Neural cell (in vitro differentiated cells): ENCODE results near the gene GOLGA8B. TPM values are rescaled to one million over a fixed set of nuclear protein-coding genes. Genes with fewer than 3 reads are reported as not detected.

Experiments used
- H2AFZ ChIP-seq: fragments of 200-600, 300-800 bp; sonication (generic), shearing (Covaris generic); 2 replicates; pipeline ENCODE4 v1.6.0; 2014; ENCODE audit warnings: low read depth, mild to moderate bottlenecking, antibody characterized with exemption, low read length, moderate library complexity
- H3F3A ChIP-seq: fragments of 200-600 bp; shearing (Covaris generic); 2 replicates; pipeline ENCODE4 v1.6.1; 2016; ENCODE audit warnings: mild to moderate bottlenecking, moderate library complexity, mixed read lengths, antibody characterized with exemption, low read length; ENCODE audit not compliant: insufficient read depth, poor library complexity, severe bottlenecking
- H3K27ac ChIP-seq: fragments of 200-600, 300-800 bp; sonication (generic), shearing (Covaris generic); 2 replicates; pipeline ENCODE4 v1.5.1; 2014; ENCODE audit warnings: mild to moderate bottlenecking, low read length, moderate library complexity
- H3K27me3 ChIP-seq: fragments of 300-800, 200-600 bp; sonication (generic), shearing (Covaris generic); 2 replicates; pipeline ENCODE4 v1.6.0; 2014; ENCODE audit warnings: mild to moderate bottlenecking, low read depth, low read length, moderate library complexity; ENCODE audit not compliant: insufficient read depth
- H3K36me3 ChIP-seq: fragments of 300-800, 200-600 bp; sonication (generic), shearing (Covaris generic); 2 replicates; pipeline ENCODE4 v1.5.1; 2014; ENCODE audit warnings: mild to moderate bottlenecking, antibody characterized with exemption, low read length, moderate library complexity; ENCODE audit not compliant: insufficient read depth
- H3K4me2 ChIP-seq: fragments of 300-800, 200-600 bp; sonication (generic), shearing (Covaris generic); 2 replicates; pipeline ENCODE4 v1.6.0; 2014; ENCODE audit warnings: mild to moderate bottlenecking, low read length
- H3K4me3 ChIP-seq: fragments of 300-800, 200-600 bp; sonication (generic), shearing (Covaris generic); 2 replicates; pipeline ENCODE4 v1.5.1; 2014; ENCODE audit warnings: mild to moderate bottlenecking, low read length, moderate library complexity
- H3K79me2 ChIP-seq: fragments of 200-600 bp; shearing (Covaris generic); replicated peaks from 2 replicates; pipeline ENCODE4 v1.6.0; 2014; ENCODE audit warnings: mild to moderate bottlenecking, low read length, moderate library complexity; ENCODE audit not compliant: insufficient read depth
- H3K9ac ChIP-seq: fragments of 300-800, 200-600 bp; sonication (generic), shearing (Covaris generic); 2 replicates; pipeline ENCODE4 v1.6.1; 2016; ENCODE audit warnings: mild to moderate bottlenecking, low read length, mixed read lengths
- H3K9me2 ChIP-seq: fragments of 200-600 bp; shearing (Covaris generic); 2 replicates; pipeline ENCODE4 v1.6.1; 2016; ENCODE audit warnings: mild to moderate bottlenecking, low read length, mixed read lengths; ENCODE audit not compliant: insufficient read depth
- H3K9me3 ChIP-seq: fragments of 200-600, 300-800 bp; sonication (generic), shearing (Covaris generic); 2 replicates; pipeline ENCODE4 v1.6.1; 2016; ENCODE audit warnings: mild to moderate bottlenecking, mixed run types, low read length, moderate library complexity, mixed read lengths
- H4K20me1 ChIP-seq: fragments of 200-600 bp; shearing (Covaris generic); 2 replicates; pipeline ENCODE4 v1.6.1; 2016; ENCODE audit warnings: mild to moderate bottlenecking, mixed run types; ENCODE audit not compliant: insufficient read depth
- CTCF ChIP-seq: fragments of 450-650 bp; IDR thresholded peaks from 2 replicates; pipeline ENCODE4 v1.5.1; 2014; ENCODE audit warnings: antibody characterized with exemption, mild to moderate bottlenecking, moderate library complexity; ENCODE audit not compliant: poor library complexity, severe bottlenecking
- EP300 ChIP-seq: fragments of 450-650 bp; conservative IDR thresholded peaks from 2 replicates; pipeline ENCODE4 v1.6.1; 2014; ENCODE audit warnings: antibody characterized with exemption, mild to moderate bottlenecking, moderate library complexity; ENCODE audit not compliant: poor library complexity, severe bottlenecking
- EZH2 ChIP-seq: fragments of 200-600, 300-800 bp; shearing (Covaris generic), sonication (generic); IDR thresholded peaks from 2 replicates; pipeline ENCODE4 v1.6.1; 2014; ENCODE audit warnings: antibody characterized with exemption, low read length, borderline replicate concordance, mild to moderate bottlenecking; ENCODE audit not compliant: insufficient read depth, poor library complexity, severe bottlenecking
- MXI1 ChIP-seq: fragments of 450-650 bp; conservative IDR thresholded peaks from 2 replicates; pipeline ENCODE4 v1.6.1; 2014; ENCODE audit warnings: antibody characterized with exemption, mild to moderate bottlenecking; ENCODE audit not compliant: poor library complexity, severe bottlenecking
- POLR2AphosphoS5 ChIP-seq: IDR thresholded peaks from 2 replicates; pipeline ENCODE4 v1.6.1; 2012
- RAD21 ChIP-seq: fragments of 450-650 bp; conservative IDR thresholded peaks from 2 replicates; pipeline ENCODE4 v1.6.1; 2014; ENCODE audit warnings: antibody characterized with exemption, mild to moderate bottlenecking, moderate library complexity
- SMC3 ChIP-seq: fragments of 450-650 bp; conservative IDR thresholded peaks from 2 replicates; pipeline ENCODE4 v1.6.1; 2014; ENCODE audit warnings: antibody characterized with exemption, mild to moderate bottlenecking, moderate library complexity; ENCODE audit not compliant: poor library complexity
- TAF1 ChIP-seq: IDR thresholded peaks from 2 replicates; pipeline ENCODE4 v1.6.1; 2012; ENCODE audit warnings: low read depth
- polyA plus RNA-seq: library from polyadenylated mRNA; depleted of rRNA; stranded (reverse); fragments of >200 nt; gene quantifications from 2 replicates; pipeline ENCODE4 v1.2.3, GENCODE V29; 2014
- TF ChIP-seq, protein P1 (sequence below): IDR thresholded peaks from 2 replicates; pipeline ENCODE4 v1.6.1; 2012; ENCODE audit warnings: borderline replicate concordance

The GOLGA8B gene
- polyA plus RNA-seq, 1 donor from 2014 or later, result 462 TPM

GRCh38 chr15:34628577-34629152 lies 45.2 kb upstream of the GOLGA8B start:
- Histone ChIP-seq H3K9ac (no peak overlapping the region), H3K27me3 (no peaks in the 10 kb centered on the region), H3K27ac (no peak overlapping the region), H3K4me3 (no peak overlapping the region), H3F3A (no peaks in the 10 kb centered on the region), H2AFZ (no peak overlapping the region), H3K36me3 (no peaks in the 10 kb centered on the region), H3K79me2 (no peaks in the 10 kb centered on the region), H3K9me3 (no peaks in the 10 kb centered on the region), H3K9me2 (no peaks in the 10 kb centered on the region), H4K20me1 (no peaks in the 10 kb centered on the region), H3K4me2 (no peak overlapping the region)
- no peak for TF ChIP-seq SMC3

- Histone ChIP-seq H3K27me3 (no peaks in the 10 kb centered on the region), H3K79me2 (no peaks in the 10 kb centered on the region), H4K20me1 (no peaks in the 10 kb centered on the region), H3K9me2 (no peaks in the 10 kb centered on the region), H3K4me2 (no peak overlapping the region), H3F3A (no peaks in the 10 kb centered on the region), H3K27ac (no peak overlapping the region), H3K4me3 (no peak overlapping the region), H2AFZ (no peak overlapping the region), H3K9ac (no peak overlapping the region), H3K36me3 (no peaks in the 10 kb centered on the region), H3K9me3 (no peaks in the 10 kb centered on the region)
- TF ChIP-seq EP300 (no peak), TAF1 (no peak), POLR2AphosphoS5 (no peak), CTCF (no peak), MXI1 (no peak), EZH2 (no peak), RAD21 (no peak), SMC3 (no peak)
- TF ChIP-seq, protein P1, sequence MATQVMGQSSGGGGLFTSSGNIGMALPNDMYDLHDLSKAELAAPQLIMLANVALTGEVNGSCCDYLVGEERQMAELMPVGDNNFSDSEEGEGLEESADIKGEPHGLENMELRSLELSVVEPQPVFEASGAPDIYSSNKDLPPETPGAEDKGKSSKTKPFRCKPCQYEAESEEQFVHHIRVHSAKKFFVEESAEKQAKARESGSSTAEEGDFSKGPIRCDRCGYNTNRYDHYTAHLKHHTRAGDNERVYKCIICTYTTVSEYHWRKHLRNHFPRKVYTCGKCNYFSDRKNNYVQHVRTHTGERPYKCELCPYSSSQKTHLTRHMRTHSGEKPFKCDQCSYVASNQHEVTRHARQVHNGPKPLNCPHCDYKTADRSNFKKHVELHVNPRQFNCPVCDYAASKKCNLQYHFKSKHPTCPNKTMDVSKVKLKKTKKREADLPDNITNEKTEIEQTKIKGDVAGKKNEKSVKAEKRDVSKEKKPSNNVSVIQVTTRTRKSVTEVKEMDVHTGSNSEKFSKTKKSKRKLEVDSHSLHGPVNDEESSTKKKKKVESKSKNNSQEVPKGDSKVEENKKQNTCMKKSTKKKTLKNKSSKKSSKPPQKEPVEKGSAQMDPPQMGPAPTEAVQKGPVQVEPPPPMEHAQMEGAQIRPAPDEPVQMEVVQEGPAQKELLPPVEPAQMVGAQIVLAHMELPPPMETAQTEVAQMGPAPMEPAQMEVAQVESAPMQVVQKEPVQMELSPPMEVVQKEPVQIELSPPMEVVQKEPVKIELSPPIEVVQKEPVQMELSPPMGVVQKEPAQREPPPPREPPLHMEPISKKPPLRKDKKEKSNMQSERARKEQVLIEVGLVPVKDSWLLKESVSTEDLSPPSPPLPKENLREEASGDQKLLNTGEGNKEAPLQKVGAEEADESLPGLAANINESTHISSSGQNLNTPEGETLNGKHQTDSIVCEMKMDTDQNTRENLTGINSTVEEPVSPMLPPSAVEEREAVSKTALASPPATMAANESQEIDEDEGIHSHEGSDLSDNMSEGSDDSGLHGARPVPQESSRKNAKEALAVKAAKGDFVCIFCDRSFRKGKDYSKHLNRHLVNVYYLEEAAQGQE, result no peak
These were observed 41.6 kb upstream of the GOLGA8B start for GRCh38 chr15:34625007-34625406.

DNA sequence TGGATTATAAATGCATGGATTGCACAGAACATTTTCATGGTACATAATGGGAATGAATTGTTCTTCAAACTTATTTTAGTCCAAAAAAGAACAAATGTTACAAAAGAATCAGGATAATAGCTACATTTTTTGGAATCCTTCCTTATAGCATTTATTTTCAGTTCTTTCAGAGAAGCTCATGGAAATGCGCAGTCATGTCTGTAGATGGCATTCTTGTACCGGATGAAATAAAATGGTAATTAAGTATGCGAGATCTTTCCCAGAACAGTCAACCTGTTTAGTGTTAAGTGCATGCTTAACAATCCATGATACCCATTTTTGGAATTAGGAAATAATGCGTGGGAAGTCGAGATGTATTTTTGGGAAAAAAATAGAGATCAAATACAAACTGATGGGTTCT lies 38.2 kb upstream of the GOLGA8B start:
- no peaks in the 10 kb centered on the region for H3K36me3 ChIP-seq
- H3K9me3 ChIP-seq, result no peaks in the 10 kb centered on the region
- H3K9me2 ChIP-seq, result no peaks in the 10 kb centered on the region
- no peaks in the 10 kb centered on the region for H3F3A ChIP-seq
- H2AFZ ChIP-seq, result no peak overlapping the region
- H3K4me3 ChIP-seq, result no peak overlapping the region
- no peak overlapping the region for H3K9ac ChIP-seq
- H3K27ac ChIP-seq, result no peak overlapping the region
- H3K27me3 ChIP-seq, result no peaks in the 10 kb centered on the region
- no peak overlapping the region for H3K4me2 ChIP-seq
- peak; percentile 81 for TF ChIP-seq CTCF
- TF ChIP-seq SMC3, result peak; percentile 79
- TF ChIP-seq POLR2AphosphoS5, result no peak
- peak; percentile 82 for TF ChIP-seq RAD21
- no peak for TF ChIP-seq EZH2
- no peaks in the 10 kb centered on the region for H4K20me1 ChIP-seq
- H3K79me2 ChIP-seq, result no peaks in the 10 kb centered on the region
